Measurements from ENCODE around the gene RBM18. TPM values are rescaled to one million over a fixed set of nuclear protein-coding genes. Genes with fewer than 3 reads are reported as not detected.

The RBM18 gene
- total and polyA plus RNA-seq, 2 experiments from 2014 or later, result 9.3 to 25.5 TPM

- TF ChIP-seq ETS1 (IDR thresholded peaks at IDR 0.05), result no peak
- TF ChIP-seq ZNF331 (CRISPR knock-in tag; IDR thresholded peaks at IDR 0.05; ENCODE audit: low read depth), result no peak
- TF ChIP-seq REST (IDR thresholded peaks at IDR 0.05; ENCODE audit: unreplicated experiment), result no peak
- no peak for TF ChIP-seq NANOG (IDR thresholded peaks at IDR 0.05; ENCODE audit: borderline replicate concordance)
- TF ChIP-seq CREB1 (CRISPR knock-in tag; IDR thresholded peaks at IDR 0.05; ENCODE audit: low read depth), result no peak
- no peak for TF ChIP-seq EZH2phosphoT487 (IDR thresholded peaks at IDR 0.05; ENCODE audit: unreplicated experiment)
- TF ChIP-seq JUNB (IDR thresholded peaks at IDR 0.05; ENCODE audit: unreplicated experiment), result no peak
- no peak for TF ChIP-seq POLR2AphosphoS5 (IDR thresholded peaks at IDR 0.05; ENCODE audit: low read depth)
Observed at GRCh38 chr9:122239722-122240121, 24.9 kb downstream of the RBM18 start (continued).

- Histone ChIP-seq H3K27ac (ENCODE audit: low read depth) (no peak overlapping the region), H3K27me3 (ENCODE audit: insufficient read depth) (peaks cover 28% of the 10 kb centered on the region), H3K79me2 (replicated peaks; ENCODE audit: insufficient read depth) (no peaks in the 10 kb centered on the region), H4K20me1 (replicated peaks; ENCODE audit: insufficient read depth) (no peaks in the 10 kb centered on the region; the same call in none of the 2 replicates), H3F3A (replicated peaks; ENCODE audit: low read depth) (0 out of 2 replicates have a peak, but pooled peaks cover 3% of the 10 kb centered on the region), H3K9me2 (ENCODE audit: insufficient read depth) (no peaks in the 10 kb centered on the region), H2AFZ (no peak overlapping the region), H3K36me3 (ENCODE audit: insufficient read depth) (peaks cover 5% of the 10 kb centered on the region; the same call in 1 of the 2 replicates), H3K4me3 (no peak overlapping the region), H3K4me1 (ENCODE audit: insufficient read depth) (peaks cover 8% of the 10 kb centered on the region), H3K4me2 (no peak overlapping the region)
- Mint-ChIP-seq H3K4me1 (peaks cover 10% of the 10 kb centered on the region), H3K36me3 (ENCODE audit: low read depth) (peaks cover 8% of the 10 kb centered on the region; the same call in 2 of the 3 replicates), H3K27me3 (ENCODE audit: insufficient read depth, low read depth, poor library complexity) (peaks cover 6% of the 10 kb centered on the region), H3K4me3 (no peak overlapping the region), H3K27ac (no peak overlapping the region), H3K9me3 (no peaks in the 10 kb centered on the region)
- no peak for DNase-seq (ENCODE audit: low spot score)
- TF ChIP-seq CREB1 (CRISPR knock-in tag; IDR thresholded peaks at IDR 0.05; ENCODE audit: low read depth) (no peak), ZNF114 (CRISPR knock-in tag; IDR thresholded peaks at IDR 0.05) (no peak), JUNB (IDR thresholded peaks at IDR 0.05; ENCODE audit: unreplicated experiment) (no peak), ZNF462 (CRISPR knock-in tag; IDR thresholded peaks at IDR 0.05) (no peak), ZNF331 (CRISPR knock-in tag; IDR thresholded peaks at IDR 0.05; ENCODE audit: low read depth) (no peak), EZH2phosphoT487 (IDR thresholded peaks at IDR 0.05; ENCODE audit: unreplicated experiment) (no peak)
- ATAC-seq, result no peak
Observed at GRCh38 chr9:122236681-122237080, 28.0 kb downstream of the RBM18 start.

Measured in GM23338 (cell line).